SK-N-SH treated with all-trans-retinoic acid at 6 μM for 48 hours (cell line): ENCODE results near the gene RXFP4.

ENCODE experiments used
- ATAC-seq: fragments of 200-7000 bp; cut with Tn5 transposase; 3 replicates; pipeline ENCODE4 v1.9.1; 2020; ENCODE audit warnings: mild to moderate bottlenecking, moderate library complexity
- ARNTL ChIP-seq: fragments of 450-650 bp; formaldehyde crosslinking; IDR thresholded peaks from 2 replicates; pipeline ENCODE4 v1.5.0; 2020; ENCODE audit warnings: low read depth, mild to moderate bottlenecking, moderate library complexity, borderline replicate concordance
- BACH2 ChIP-seq: fragments of 250-450 bp; sonication (Bioruptor Pico); IDR thresholded peaks from 2 replicates; pipeline ENCODE4 v1.9.0; 2021; ENCODE audit warnings: mild to moderate bottlenecking, borderline replicate concordance
- CSRNP3 ChIP-seq: fragments of 250-450 bp; sonication (Bioruptor Pico); IDR thresholded peaks from 2 replicates; pipeline ENCODE4 v1.5.1; 2021; ENCODE audit warnings: mild to moderate bottlenecking, moderate library complexity
- ESRRG ChIP-seq: fragments of 250-450 bp; sonication (Bioruptor Pico); IDR thresholded peaks from 2 replicates; pipeline ENCODE4 v1.6.1; 2021; ENCODE audit warnings: mild to moderate bottlenecking
- GLIS3 ChIP-seq: fragments of 250-450 bp; sonication (Bioruptor Pico); IDR thresholded peaks from 2 replicates; pipeline ENCODE4 v1.5.0; 2020; ENCODE audit warnings: mild to moderate bottlenecking, moderate library complexity
- OSR1 ChIP-seq: fragments of 250-450 bp; sonication (Bioruptor Pico); IDR thresholded peaks from 2 replicates; pipeline ENCODE4 v1.8.0; 2022; ENCODE audit warnings: moderate library complexity, mild to moderate bottlenecking, inconsistent platforms
- PATZ1 ChIP-seq: fragments of 250-450 bp; sonication (Bioruptor Pico); IDR thresholded peaks from 2 replicates; pipeline ENCODE4 v1.8.0; 2020; ENCODE audit warnings: mild to moderate bottlenecking, moderate library complexity, borderline replicate concordance
- POU6F1 ChIP-seq: fragments of 250-450 bp; sonication (Bioruptor Pico); IDR thresholded peaks from 2 replicates; pipeline ENCODE4 v1.8.0; 2021; ENCODE audit warnings: low read depth, mild to moderate bottlenecking, moderate library complexity, borderline replicate concordance
- PPARA ChIP-seq: fragments of 250-450 bp; sonication (Bioruptor Pico); IDR thresholded peaks from 2 replicates; pipeline ENCODE4 v1.5.0; 2020; ENCODE audit warnings: mild to moderate bottlenecking, borderline replicate concordance
- RARB ChIP-seq: fragments of 250-450 bp; sonication (Bioruptor Pico); IDR thresholded peaks from 2 replicates; pipeline ENCODE4 v1.8.0; 2021; ENCODE audit warnings: mild to moderate bottlenecking, moderate library complexity
- SNAI2 ChIP-seq: fragments of 250-450 bp; sonication (Bioruptor Pico); IDR thresholded peaks from 2 replicates; pipeline ENCODE4 v1.5.0; 2020; ENCODE audit warnings: mild to moderate bottlenecking, moderate library complexity
- TOX ChIP-seq: fragments of 250-450 bp; sonication (Bioruptor Pico); IDR thresholded peaks from 2 replicates; pipeline ENCODE4 v1.8.0; 2021; ENCODE audit warnings: mild to moderate bottlenecking, moderate library complexity, borderline replicate concordance
- TSHZ2 ChIP-seq: fragments of 250-450 bp; sonication (Bioruptor Pico); IDR thresholded peaks from 2 replicates; pipeline ENCODE4 v1.5.0; 2020; ENCODE audit warnings: mild to moderate bottlenecking, moderate library complexity
- ZC3H10 ChIP-seq: fragments of 250-450 bp; sonication (Bioruptor Pico); IDR thresholded peaks from 2 replicates; pipeline ENCODE4 v1.5.1; 2021; ENCODE audit warnings: mild to moderate bottlenecking, moderate library complexity
- ZFP3 ChIP-seq: fragments of 250-450 bp; sonication (Bioruptor Pico); IDR thresholded peaks from 2 replicates; pipeline ENCODE4 v1.5.0; 2020; ENCODE audit warnings: mild to moderate bottlenecking, moderate library complexity
- ZFP30 ChIP-seq: fragments of 450-650 bp; formaldehyde crosslinking; IDR thresholded peaks from 2 replicates; pipeline ENCODE4 v1.5.0; 2022; ENCODE audit warnings: mild to moderate bottlenecking, moderate library complexity
- ZNF565 ChIP-seq: fragments of 450-650 bp; formaldehyde crosslinking; conservative IDR thresholded peaks from 2 replicates; pipeline ENCODE4 v1.5.0; 2020; ENCODE audit warnings: low read depth, mild to moderate bottlenecking, moderate library complexity
- ZNF8 ChIP-seq: fragments of 450-650 bp; formaldehyde crosslinking; IDR thresholded peaks from 2 replicates; pipeline ENCODE4 v1.5.0; 2020; ENCODE audit warnings: mild to moderate bottlenecking, moderate library complexity

Gene RXFP4

GRCh38 chr1:155961937-155962336 is 20.5 kb downstream of the RXFP4 start:
- peak; percentile 85; the same call in 1 of the 2 replicates for TF ChIP-seq PATZ1 (CRISPR knock-in tag)
- no peak for TF ChIP-seq ZNF565 (CRISPR knock-in tag)
- no peak for TF ChIP-seq BACH2
- 0 out of 2 replicates have a peak, but pooled peaks have one; percentile 32 for TF ChIP-seq ZFP3
- peak; percentile 99 for ATAC-seq

- ATAC-seq = peak; percentile 9; the same call in 1 of the 3 replicates
- TF ChIP-seq ESRRG (CRISPR knock-in tag) (no peak), SNAI2 (CRISPR knock-in tag) (no peak), ZFP3 (no peak), ZNF565 (CRISPR knock-in tag) (no peak), OSR1 (CRISPR knock-in tag) (no peak), PATZ1 (CRISPR knock-in tag) (no peak), TSHZ2 (CRISPR knock-in tag) (no peak), ZNF8 (CRISPR knock-in tag) (no peak), RARB (CRISPR knock-in tag) (no peak), ARNTL (CRISPR knock-in tag) (no peak)
Observed at GRCh38 chr1:155962599-155963211, 21.3 kb downstream of the RXFP4 start.

GRCh38 chr1:155964193-155964592 is 22.8 kb downstream of the RXFP4 start:
- TF ChIP-seq ZNF8 (CRISPR knock-in tag) (no peak), CSRNP3 (CRISPR knock-in tag) (no peak), TOX (no peak), ZNF565 (CRISPR knock-in tag) (no peak), OSR1 (CRISPR knock-in tag) (no peak), ZFP3 (no peak), ESRRG (CRISPR knock-in tag) (no peak), PPARA (CRISPR knock-in tag) (no peak), ZFP30 (CRISPR knock-in tag) (no peak), POU6F1 (CRISPR knock-in tag) (no peak), GLIS3 (CRISPR knock-in tag) (no peak), ZC3H10 (CRISPR knock-in tag) (no peak), RARB (CRISPR knock-in tag) (no peak), PATZ1 (CRISPR knock-in tag) (no peak)
- no peak for ATAC-seq
